ENCODE data around the gene TIAM2.
"Not testable (repeated sequence)": the region's sequence is repeated elsewhere in the genome, so short reads cannot be mapped to it uniquely, and the experiment has no call there.

Gene TIAM2

GRCh38 chr6:154995254-154996015 lies at the start of gene TIAM2:
TIAM2 (plus strand) TSS chr6:154995315; CDS start chr6:155129224, 133,909 bp downstream.
- DNase-seq: no peak

- no peak for DNase-seq
Measured at GRCh38 chr6:154950979-154951344, 44.2 kb upstream of the TIAM2 start.

DNA sequence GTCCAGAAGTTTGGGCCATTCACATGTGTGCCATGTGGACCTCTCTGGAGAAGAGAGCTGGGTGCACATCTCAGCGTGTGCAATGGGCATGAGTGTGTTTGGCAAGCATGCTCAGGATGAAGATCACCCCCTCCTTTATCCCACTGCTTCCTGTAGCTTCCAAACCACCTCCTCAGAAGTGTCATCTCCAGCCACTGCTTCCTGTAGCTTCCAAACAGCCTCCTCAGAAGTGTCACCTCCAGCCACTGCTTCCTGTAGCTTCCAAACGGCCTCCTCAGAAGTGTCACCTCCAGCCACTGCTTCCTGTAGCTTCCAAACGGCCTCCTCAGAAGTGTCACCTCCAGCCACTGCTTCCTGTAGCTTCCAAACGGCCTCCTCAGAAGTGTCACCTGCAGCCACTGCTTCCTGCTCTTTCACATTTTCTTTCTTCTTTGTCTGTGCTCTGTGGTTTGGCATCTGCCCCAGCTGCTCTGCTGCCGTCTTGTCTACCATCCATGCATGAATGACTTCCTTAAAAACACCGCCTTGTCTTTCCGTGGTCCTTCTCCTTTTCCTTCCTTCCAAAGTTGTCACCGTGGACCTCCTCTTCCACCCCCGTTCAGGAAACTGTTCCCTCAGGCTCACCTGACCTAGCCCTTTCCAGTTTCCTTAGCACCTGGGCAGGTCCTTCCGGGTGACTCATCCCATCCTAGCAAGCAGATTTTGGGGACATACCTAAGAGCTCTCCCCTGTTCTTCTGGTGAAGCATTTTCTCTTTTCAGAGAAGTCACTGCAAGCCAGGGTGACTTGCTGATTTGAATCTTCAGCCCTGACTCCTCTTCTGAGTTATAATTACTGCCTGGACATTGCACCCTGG lies 43.5 kb upstream of the TIAM2 start:
- DNase-seq: no peak

DNA sequence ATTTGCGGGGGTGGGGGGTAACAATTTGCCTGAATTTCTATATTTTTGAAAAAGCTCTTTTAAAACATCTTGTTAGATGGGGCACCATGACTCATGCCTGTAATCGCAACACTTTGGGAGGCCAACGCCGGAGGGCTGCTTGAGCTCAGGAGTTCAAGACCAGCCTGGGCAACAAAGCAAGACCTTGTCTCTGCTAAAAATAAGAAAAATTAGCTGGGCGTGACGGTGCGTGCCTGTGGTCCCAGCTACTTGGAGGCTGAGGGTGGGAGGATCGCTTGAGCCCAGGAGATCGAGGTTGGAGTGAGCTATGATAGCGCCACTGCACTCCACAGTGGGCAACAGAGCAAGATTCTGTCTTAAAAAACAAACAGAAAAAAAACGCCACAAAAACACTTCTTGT lies 41.5 kb upstream of the TIAM2 start:
- no peak for DNase-seq

DNA sequence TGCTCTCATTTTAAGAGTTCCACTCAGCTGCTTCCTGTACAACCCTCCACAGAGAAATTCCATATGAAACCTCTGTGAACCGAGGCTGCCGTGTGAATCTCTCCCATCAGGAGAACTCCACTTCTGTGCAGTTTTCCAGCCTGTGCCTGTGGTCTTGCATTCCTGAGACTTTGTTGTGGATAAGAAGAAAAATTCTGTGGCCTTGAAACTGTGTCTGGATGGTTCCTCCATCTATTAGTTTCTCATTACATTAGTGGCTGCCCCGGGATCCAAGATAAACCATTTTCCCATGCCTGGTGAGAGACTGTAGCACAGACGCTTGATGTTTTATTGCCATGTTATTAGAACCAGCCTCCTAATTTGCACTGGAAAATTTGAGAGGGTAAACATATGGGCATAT lies 40.8 kb upstream of the TIAM2 start:
- DNase-seq: no peak

- no peak for DNase-seq
Measured at GRCh38 chr6:154956771-154957522, 38.2 kb upstream of the TIAM2 start.

- no peak for DNase-seq
Measured at GRCh38 chr6:154958469-154958868, 36.6 kb upstream of the TIAM2 start.

GRCh38 chr6:154960299-154960843 lies 34.7 kb upstream of the TIAM2 start:
- DNase-seq: no peak

DNA sequence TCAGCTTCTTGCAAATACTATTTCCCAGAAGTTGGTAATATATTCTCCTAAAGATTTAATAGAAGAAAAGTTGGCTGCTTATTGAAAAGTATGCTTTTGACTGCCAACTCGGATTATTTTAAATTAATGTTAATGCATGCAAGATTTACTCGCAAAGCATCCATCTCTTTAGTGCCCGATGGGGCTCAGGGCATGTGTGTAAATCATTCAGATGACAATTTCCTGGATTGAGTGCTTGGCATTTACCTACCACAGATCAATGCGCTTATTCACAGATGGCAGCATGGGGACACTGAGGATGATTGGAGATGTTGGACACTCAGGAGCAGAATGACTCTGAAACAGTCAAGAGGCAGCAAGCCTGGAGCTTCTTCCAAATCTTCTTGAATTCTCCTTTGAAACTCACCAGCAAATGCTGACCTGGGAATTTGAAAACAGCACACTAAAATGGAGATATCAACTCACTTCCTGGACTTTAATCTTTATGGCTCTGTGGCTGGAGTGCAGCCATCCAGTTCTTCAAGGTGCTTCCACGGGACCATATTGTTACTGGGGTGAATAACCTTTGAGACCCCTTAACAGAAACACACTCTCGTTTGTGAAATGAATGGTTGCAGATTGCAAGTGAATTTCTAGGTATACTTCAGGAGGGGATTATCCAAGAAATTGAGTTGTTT lies 34.1 kb upstream of the TIAM2 start:
- DNase-seq: no peak

GRCh38 chr6:154962753-154963152 lies 32.4 kb upstream of the TIAM2 start:
- DNase-seq: no peak

DNA sequence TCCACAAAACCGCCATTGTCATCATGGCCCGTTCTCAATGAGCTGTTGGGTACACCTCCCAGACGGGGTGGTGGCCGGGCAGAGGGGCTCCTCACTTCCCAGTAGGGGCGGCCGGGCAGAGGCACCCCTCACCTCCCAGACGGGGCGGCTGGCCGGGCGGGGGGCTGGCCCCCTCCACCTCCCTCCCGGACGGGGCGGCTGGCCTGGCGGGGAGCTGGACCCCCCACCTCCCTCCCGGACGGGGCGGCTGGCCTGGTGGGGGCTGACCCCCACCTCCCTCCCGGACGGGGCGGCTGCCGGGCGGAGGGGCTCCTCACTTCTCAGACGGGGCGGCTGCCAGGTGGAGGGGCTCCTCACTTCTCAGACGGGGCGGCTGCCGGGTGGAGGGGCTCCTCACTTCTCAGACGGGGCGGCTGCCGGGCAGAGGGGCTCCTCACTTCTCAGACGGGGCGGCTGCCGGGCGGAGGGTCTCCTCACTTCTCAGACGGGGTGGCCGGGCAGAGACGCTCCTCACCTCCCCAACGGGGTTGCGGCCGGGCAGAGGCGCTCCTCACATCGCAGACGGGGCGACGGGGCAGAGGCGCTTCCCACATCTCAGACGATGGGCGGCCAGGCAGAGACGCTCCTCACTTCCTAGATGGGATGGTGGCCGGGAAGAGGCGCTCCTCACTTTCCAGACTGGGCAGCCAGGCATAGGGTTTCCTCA lies 28.9 kb upstream of the TIAM2 start:
- DNase-seq: not testable (repeated sequence)

- DNase-seq: no peak
Measured at GRCh38 chr6:154969796-154970195, 25.3 kb upstream of the TIAM2 start.

DNA sequence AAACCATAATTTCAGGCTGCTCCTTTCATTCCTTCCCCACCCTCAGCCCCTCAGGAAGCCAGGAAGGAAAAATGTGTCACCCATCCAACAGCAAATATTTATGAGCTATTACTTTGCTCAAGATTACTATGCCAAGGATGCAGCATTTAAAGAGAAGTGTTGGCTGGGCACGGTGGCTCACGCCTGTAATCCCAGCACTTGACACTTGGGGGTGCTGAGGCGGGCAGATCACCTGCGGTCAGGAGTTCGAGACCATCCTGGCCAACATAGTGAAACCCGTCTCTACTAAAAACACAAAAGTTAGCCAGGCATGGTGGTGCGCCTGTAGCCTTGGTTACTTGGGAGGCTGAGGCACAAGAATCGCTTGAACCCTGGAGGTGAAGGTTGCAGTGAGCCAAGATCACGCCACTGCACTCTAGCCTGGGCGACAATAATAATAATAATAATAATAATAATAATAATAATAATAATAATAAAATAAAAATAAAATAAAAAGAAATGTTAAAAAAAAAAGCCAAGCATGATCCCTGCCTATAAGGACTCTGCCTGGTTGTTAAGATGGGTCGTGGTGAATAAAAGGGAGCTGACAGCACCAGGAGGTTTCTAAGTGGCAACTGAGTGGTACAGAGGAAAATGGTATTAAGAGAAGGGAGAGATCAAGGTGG lies 20.5 kb upstream of the TIAM2 start:
- DNase-seq: no peak

- no peak for DNase-seq
Measured at GRCh38 chr6:154977588-154977987, 17.5 kb upstream of the TIAM2 start.

- DNase-seq: no peak
Measured at GRCh38 chr6:154980273-154981078, 14.6 kb upstream of the TIAM2 start.

- DNase-seq: no peak
Measured at GRCh38 chr6:154981079-154981870, 13.8 kb upstream of the TIAM2 start.

DNA sequence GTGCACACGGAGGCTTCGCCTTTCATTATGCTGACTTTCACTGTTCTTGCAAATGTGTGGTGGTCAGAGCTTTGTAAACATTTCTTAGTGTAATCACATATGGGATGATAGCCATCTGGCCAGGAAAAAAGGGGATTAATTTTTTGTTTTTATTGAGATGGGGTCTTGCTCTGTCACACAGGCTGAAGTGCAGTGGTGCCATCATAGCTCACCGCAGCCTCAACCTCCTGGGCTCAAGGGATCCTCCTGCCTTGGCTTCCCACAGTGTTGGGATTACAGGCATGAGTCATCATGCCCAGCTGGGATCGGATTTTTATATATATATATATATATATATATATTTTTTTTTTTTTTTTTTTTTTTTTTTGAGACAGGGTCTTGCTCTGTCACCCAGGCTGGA lies 11.0 kb upstream of the TIAM2 start:
- DNase-seq: no peak

- DNase-seq: no peak
Measured at GRCh38 chr6:154986787-154987235, 8.3 kb upstream of the TIAM2 start.

DNA sequence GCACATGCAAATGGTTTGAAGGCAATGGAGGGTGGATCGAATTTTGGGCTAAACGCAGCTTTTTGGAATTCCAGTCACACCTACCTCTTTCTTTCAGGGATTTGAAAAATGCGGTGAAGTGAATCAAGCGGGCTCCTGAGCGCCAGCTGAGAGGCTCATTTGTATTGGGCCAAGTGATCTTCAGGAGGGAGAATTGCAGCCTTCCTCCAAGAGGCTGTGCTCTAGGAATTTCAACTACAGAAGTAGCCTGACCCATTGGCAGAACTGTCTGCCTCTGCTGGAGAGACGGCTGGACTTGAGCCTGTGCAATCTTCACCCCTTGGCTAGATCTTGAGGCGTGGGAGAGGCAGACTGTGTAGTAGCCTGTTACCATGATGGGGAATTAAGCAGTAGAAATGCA lies 5.7 kb upstream of the TIAM2 start:
- DNase-seq: no peak

GRCh38 chr6:154991207-154991606 lies 3.9 kb upstream of the TIAM2 start:
- no peak for DNase-seq

Measured in NCI-H446 (cell line).